C4-2B (cell line): ENCODE data around the gene NCKAP5.

Source experiments
- CTCF ChIP-seq: fragments of 450-650 bp; conservative IDR thresholded peaks from 2 replicates; pipeline ENCODE4 v1.5.1; 2017; ENCODE audit warnings: mild to moderate bottlenecking
- ZFX ChIP-seq: fragments of 450-650 bp; IDR thresholded peaks from 2 replicates; pipeline ENCODE4 v1.6.1; 2017

- TF ChIP-seq CTCF = no peak
- TF ChIP-seq ZFX = no peak
These were observed 890.6 kb downstream of the NCKAP5 start for GRCh38 chr2:132677661-132678060.
